ENCODE results near the gene MRGPRD.

GRCh38 chr11:69018924-69019323, 38.1 kb upstream of the MRGPRD start:
- TF ChIP-seq MAX (IDR thresholded peaks at IDR 0.05; ENCODE audit: low read depth, low read length) (no peak), POLR2AphosphoS5 (IDR thresholded peaks at IDR 0.05; ENCODE audit: low read length) (no peak), RCOR1 (conservative IDR thresholded peaks at IDR 0.05; ENCODE audit: low read depth, low read length) (no peak)

Measured in GM12878 (cell line).